Activated T-helper 2 cell treated with anti-CD3 and anti-CD28 coated beads, Interferon-gamma antibody, Interleukin-2, Interleukin-4, amounts not matched to agents 10 μg/mL and 5 μg/mL and 100 μg/mL, durations not matched to agents 14 hours and 24 hours and 36 hours (primary cell): Measurements from ENCODE around the gene CACNA2D3. TPM values are rescaled to one million over a fixed set of nuclear protein-coding genes. Genes with fewer than 3 reads are reported as not detected.

ENCODE experiments used
- DNase-seq: peaks from one replicate; pipeline ENCODE4 v3.0.0; 2021; ENCODE audit warnings: low spot score
- H3K27ac Mint-ChIP-seq: one replicate; pipeline ENCODE4 v1.8.0; 2021; ENCODE audit warnings: mixed read lengths
- H3K27me3 Mint-ChIP-seq: one replicate; pipeline ENCODE4 v1.8.0; 2021; ENCODE audit warnings: low read depth, mixed read lengths
- H3K36me3 Mint-ChIP-seq: one replicate; pipeline ENCODE4 v1.8.0; 2021; ENCODE audit warnings: low read depth, mixed read lengths
- H3K4me1 Mint-ChIP-seq: one replicate; pipeline ENCODE4 v1.8.0; 2021; ENCODE audit warnings: low read depth, mixed read lengths
- H3K4me3 Mint-ChIP-seq: one replicate; pipeline ENCODE4 v1.8.0; 2021; ENCODE audit warnings: low read depth, mild to moderate bottlenecking, moderate library complexity, mixed read lengths
- H3K9me3 Mint-ChIP-seq: one replicate; pipeline ENCODE4 v1.8.0; 2021; ENCODE audit warnings: mixed read lengths
- intact Hi-C: fragments of 100-400 bp; cut with micrococcal nuclease; formaldehyde crosslinking; loops from one replicate; pipeline ENCODE4 v1.15.1; 2023
- total RNA-seq: library from RNA; stranded (reverse); gene quantifications from 2 replicates; pipeline ENCODE4 v1.2.3, GENCODE V29; 2022

Gene CACNA2D3
- total RNA-seq, 1 donor from 2014 or later, result not detected

GRCh38 chr3:54353546-54353945, 231.2 kb downstream of the CACNA2D3 start:
- DNase-seq, result no peak
- no peak overlapping the region for H3K27ac Mint-ChIP-seq
- H3K9me3 Mint-ChIP-seq, result no peaks in the 10 kb centered on the region
- no peaks in the 10 kb centered on the region for H3K36me3 Mint-ChIP-seq
- H3K27me3 Mint-ChIP-seq, result no peaks in the 10 kb centered on the region
- no peaks in the 10 kb centered on the region for H3K4me1 Mint-ChIP-seq
- H3K4me3 Mint-ChIP-seq, result no peak overlapping the region
- intact Hi-C loops, result no loop called here

GRCh38 chr3:54353946-54354345, 231.6 kb downstream of the CACNA2D3 start:
- DNase-seq, result no peak
- H3K4me1 Mint-ChIP-seq, result no peaks in the 10 kb centered on the region
- no peaks in the 10 kb centered on the region for H3K36me3 Mint-ChIP-seq
- intact Hi-C loops, result no loop called here
- no peak overlapping the region for H3K4me3 Mint-ChIP-seq
- no peaks in the 10 kb centered on the region for H3K27me3 Mint-ChIP-seq
- no peak overlapping the region for H3K27ac Mint-ChIP-seq
- H3K9me3 Mint-ChIP-seq, result no peaks in the 10 kb centered on the region

- Mint-ChIP-seq H3K27ac (no peak overlapping the region), H3K9me3 (no peaks in the 10 kb centered on the region), H3K4me1 (no peaks in the 10 kb centered on the region), H3K4me3 (no peak overlapping the region), H3K36me3 (no peaks in the 10 kb centered on the region), H3K27me3 (no peaks in the 10 kb centered on the region)
- no peak for DNase-seq
- intact Hi-C loops, result no loop called here
Measured at GRCh38 chr3:54355800-54356199, 233.4 kb downstream of the CACNA2D3 start.

GRCh38 chr3:54356261-54357045, 234.1 kb downstream of the CACNA2D3 start:
- H3K9me3 Mint-ChIP-seq, result no peaks in the 10 kb centered on the region

GRCh38 chr3:54357301-54357700, 234.9 kb downstream of the CACNA2D3 start:
- no peaks in the 10 kb centered on the region for H3K9me3 Mint-ChIP-seq
- DNase-seq, result no peak
- no peaks in the 10 kb centered on the region for H3K27me3 Mint-ChIP-seq
- no peak overlapping the region for H3K27ac Mint-ChIP-seq
- H3K4me1 Mint-ChIP-seq, result no peaks in the 10 kb centered on the region
- no peaks in the 10 kb centered on the region for H3K36me3 Mint-ChIP-seq
- intact Hi-C loops, result no loop called here
- no peak overlapping the region for H3K4me3 Mint-ChIP-seq

More at GRCh38 chr3:54356261-54357045, 234.1 kb downstream of the CACNA2D3 start:
- Mint-ChIP-seq H3K27me3 (no peaks in the 10 kb centered on the region), H3K27ac (no peak overlapping the region), H3K4me3 (no peak overlapping the region), H3K4me1 (no peaks in the 10 kb centered on the region), H3K36me3 (no peaks in the 10 kb centered on the region)
- no peak for DNase-seq
- intact Hi-C loops, result no loop called here

- no peaks in the 10 kb centered on the region for H3K36me3 Mint-ChIP-seq
- no peak overlapping the region for H3K27ac Mint-ChIP-seq
- intact Hi-C loops, result no loop called here
- no peaks in the 10 kb centered on the region for H3K9me3 Mint-ChIP-seq
- no peaks in the 10 kb centered on the region for H3K27me3 Mint-ChIP-seq
- no peak overlapping the region for H3K4me3 Mint-ChIP-seq
- no peak for DNase-seq
- H3K4me1 Mint-ChIP-seq, result no peaks in the 10 kb centered on the region
Measured at GRCh38 chr3:54358316-54358715, 236.0 kb downstream of the CACNA2D3 start.

- DNase-seq, result no peak
- no peaks in the 10 kb centered on the region for H3K27me3 Mint-ChIP-seq
- intact Hi-C loops, result no loop called here
- H3K9me3 Mint-ChIP-seq, result no peaks in the 10 kb centered on the region
- no peak overlapping the region for H3K27ac Mint-ChIP-seq
- H3K4me3 Mint-ChIP-seq, result no peak overlapping the region
- H3K36me3 Mint-ChIP-seq, result no peaks in the 10 kb centered on the region
- H3K4me1 Mint-ChIP-seq, result no peaks in the 10 kb centered on the region
Measured at GRCh38 chr3:54358969-54359694, 236.8 kb downstream of the CACNA2D3 start.

GRCh38 chr3:54360320-54360719, 238.0 kb downstream of the CACNA2D3 start:
- H3K4me3 Mint-ChIP-seq, result no peak overlapping the region
- H3K27ac Mint-ChIP-seq, result no peak overlapping the region
- H3K27me3 Mint-ChIP-seq, result no peaks in the 10 kb centered on the region
- intact Hi-C loops, result no loop called here
- DNase-seq, result no peak
- no peaks in the 10 kb centered on the region for H3K36me3 Mint-ChIP-seq
- H3K4me1 Mint-ChIP-seq, result no peaks in the 10 kb centered on the region
- no peaks in the 10 kb centered on the region for H3K9me3 Mint-ChIP-seq

- Mint-ChIP-seq H3K9me3 (no peaks in the 10 kb centered on the region), H3K27ac (no peak overlapping the region), H3K4me3 (no peak overlapping the region), H3K27me3 (no peaks in the 10 kb centered on the region), H3K4me1 (no peaks in the 10 kb centered on the region), H3K36me3 (no peaks in the 10 kb centered on the region)
- DNase-seq, result no peak
- intact Hi-C loops, result no loop called here
Measured at GRCh38 chr3:54361746-54362283, 239.5 kb downstream of the CACNA2D3 start.

GRCh38 chr3:54366007-54366750, 243.8 kb downstream of the CACNA2D3 start:
- H3K27me3 Mint-ChIP-seq, result no peaks in the 10 kb centered on the region
- no peak for DNase-seq
- no peaks in the 10 kb centered on the region for H3K36me3 Mint-ChIP-seq
- no peak overlapping the region for H3K27ac Mint-ChIP-seq
- no peaks in the 10 kb centered on the region for H3K9me3 Mint-ChIP-seq
- no peaks in the 10 kb centered on the region for H3K4me1 Mint-ChIP-seq
- H3K4me3 Mint-ChIP-seq, result no peak overlapping the region
- intact Hi-C loops, result no loop called here

GRCh38 chr3:54366839-54367238, 244.5 kb downstream of the CACNA2D3 start:
- no peaks in the 10 kb centered on the region for H3K27me3 Mint-ChIP-seq
- no peak for DNase-seq
- H3K4me3 Mint-ChIP-seq, result no peak overlapping the region
- no peaks in the 10 kb centered on the region for H3K9me3 Mint-ChIP-seq
- no peaks in the 10 kb centered on the region for H3K36me3 Mint-ChIP-seq
- H3K27ac Mint-ChIP-seq, result no peak overlapping the region
- no peaks in the 10 kb centered on the region for H3K4me1 Mint-ChIP-seq
- intact Hi-C loops, result no loop called here

- no peak overlapping the region for H3K4me3 Mint-ChIP-seq
Measured at GRCh38 chr3:54372232-54372631, 249.9 kb downstream of the CACNA2D3 start.

More at GRCh38 chr3:54372232-54372631, 249.9 kb downstream of the CACNA2D3 start:
- Mint-ChIP-seq H3K4me1 (no peaks in the 10 kb centered on the region), H3K27ac (no peak overlapping the region), H3K27me3 (no peaks in the 10 kb centered on the region), H3K9me3 (no peaks in the 10 kb centered on the region), H3K36me3 (no peaks in the 10 kb centered on the region)
- intact Hi-C loops, result no loop called here
- no peak for DNase-seq
